Esophagus (tissue), 2 donors: ENCODE data around the gene GPLD1. TPM values are rescaled to one million over a fixed set of nuclear protein-coding genes. Genes with fewer than 3 reads are reported as not detected.

ENCODE experiments used
- H3K27ac ChIP-seq, 2 donors: one replicate each; pipeline ENCODE4 v1.5.1; 2013; ENCODE audit warnings: low read depth in 2 of 2, mild to moderate bottlenecking in 2 of 2, inconsistent platforms in 1 of 2, low read length in 1 of 2, moderate library complexity in 1 of 2
- H3K27me3 ChIP-seq, 2 donors: one replicate each; pipeline ENCODE4 v1.6.1; 2013; ENCODE audit warnings: low read length in 2 of 2, control low read depth in 1 of 2, mild to moderate bottlenecking in 1 of 2; ENCODE audit not compliant: insufficient read depth in 2 of 2, control insufficient read depth in 1 of 2
- H3K36me3 ChIP-seq, 2 donors: one replicate each; pipeline ENCODE4 v1.6.1; 2013; ENCODE audit warnings: low read length in 1 of 2; ENCODE audit not compliant: control insufficient read depth in 2 of 2, insufficient read depth in 2 of 2
- H3K4me1 ChIP-seq, 2 donors: one replicate each; pipeline ENCODE4 v1.6.1; 2013; ENCODE audit warnings: low read length in 1 of 2; ENCODE audit not compliant: control insufficient read depth in 2 of 2, insufficient read depth in 2 of 2
- H3K4me3 ChIP-seq, 2 donors: one replicate each; pipeline ENCODE4 v1.5.1; 2013; ENCODE audit warnings: low read length in 2 of 2, mild to moderate bottlenecking in 2 of 2, low read depth in 1 of 2, moderate library complexity in 1 of 2
- H3K9me3 ChIP-seq, 2 donors: one replicate each; pipeline ENCODE4 v1.6.1; 2013; ENCODE audit warnings: mild to moderate bottlenecking in 2 of 2, low read depth in 1 of 2, low read length in 1 of 2, moderate library complexity in 1 of 2; ENCODE audit not compliant: control insufficient read depth in 2 of 2, insufficient read depth in 1 of 2
- WGBS, 2 donors: extraction: QIAGEN DNeasy Blood & Tissue Kit; methylation state at CpG; one replicate each; pipeline ENCODE4 v1.1.7; 2013; 5-methylcytosine and 5-hydroxymethylcytosine counted together
- polyA plus RNA-seq, 2 donors: library from polyadenylated mRNA; stranded (reverse); fragments of 200-250 nt; gene quantifications; one replicate each; pipeline ENCODE4 v1.2.3, GENCODE V29; 2013
- donor health status: healthy with polysubstance abuse.
- donor health status: Bipolar disorder and iron deficiency.

Gene GPLD1
- polyA plus RNA-seq, 2 donors = 0.16 to 0.29 TPM

GRCh38 chr6:24460966-24461365 lies 28.4 kb downstream of the GPLD1 start:
- no peaks in the 10 kb centered on the region for H3K36me3 ChIP-seq
- H3K9me3 ChIP-seq = no peaks in the 10 kb centered on the region
- WGBS, 2 donors = 56 to 67% methylated on average over 4 of the region's 4 CpGs
- H3K27ac ChIP-seq = no peak overlapping the region
- no peaks in the 10 kb centered on the region for H3K4me1 ChIP-seq
- H3K4me3 ChIP-seq = no peak overlapping the region
- no peaks in the 10 kb centered on the region for H3K27me3 ChIP-seq

- WGBS, 2 donors = 90 to 91% methylated on average over 2 of the region's 2 CpGs
- no peaks in the 10 kb centered on the region for H3K4me1 ChIP-seq
Observed at GRCh38 chr6:24458941-24459340, 30.4 kb downstream of the GPLD1 start.

GRCh38 chr6:24458134-24458533 lies 31.2 kb downstream of the GPLD1 start:
- no peaks in the 10 kb centered on the region for H3K36me3 ChIP-seq
- H3K4me1 ChIP-seq = no peaks in the 10 kb centered on the region
- H3K27me3 ChIP-seq = no peaks in the 10 kb centered on the region
- no peaks in the 10 kb centered on the region for H3K9me3 ChIP-seq
- H3K27ac ChIP-seq = peak overlapping the region in 1 of 2 donors; percentile 48
- WGBS, 2 donors = 33 to 42% methylated on average over 4 of the region's 4 CpGs
- no peak overlapping the region for H3K4me3 ChIP-seq

More at GRCh38 chr6:24458941-24459340, 30.4 kb downstream of the GPLD1 start:
- H3K36me3 ChIP-seq = no peaks in the 10 kb centered on the region
- no peak overlapping the region for H3K4me3 ChIP-seq
- H3K27me3 ChIP-seq = no peaks in the 10 kb centered on the region
- no peaks in the 10 kb centered on the region for H3K9me3 ChIP-seq
- no peak overlapping the region for H3K27ac ChIP-seq

GRCh38 chr6:24455061-24455460 lies 34.3 kb downstream of the GPLD1 start:
- H3K4me3 ChIP-seq = no peak overlapping the region
- no peaks in the 10 kb centered on the region for H3K9me3 ChIP-seq
- WGBS, 2 donors = 90 to 94% methylated on average over 4 of the region's 4 CpGs
- H3K36me3 ChIP-seq = no peaks in the 10 kb centered on the region
- no peak overlapping the region for H3K27ac ChIP-seq
- H3K27me3 ChIP-seq = no peaks in the 10 kb centered on the region
- H3K4me1 ChIP-seq = no peaks in the 10 kb centered on the region

DNA sequence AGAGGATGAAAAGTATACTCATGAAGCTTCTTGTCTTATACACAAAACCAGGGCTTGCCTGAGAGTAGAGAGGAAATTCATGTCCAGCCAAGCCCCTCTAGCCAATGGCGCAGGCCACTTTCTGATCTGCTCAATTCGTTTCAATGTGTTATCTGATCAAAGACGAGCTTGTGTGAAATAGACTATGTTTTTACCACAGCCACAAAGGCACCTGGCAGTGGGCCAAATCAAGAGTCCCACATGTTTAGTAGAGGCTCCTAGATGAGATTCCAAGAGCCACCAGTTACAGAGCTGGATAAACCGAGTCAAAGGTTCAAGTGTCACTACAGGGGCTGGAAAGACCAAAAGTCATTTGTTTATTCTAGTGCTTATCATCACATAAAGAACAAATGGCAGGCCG lies 34.9 kb downstream of the GPLD1 start:
- no peaks in the 10 kb centered on the region for H3K27me3 ChIP-seq
- H3K9me3 ChIP-seq = no peaks in the 10 kb centered on the region
- WGBS, 2 donors = 90 to 91% methylated on average over 5 of the region's 5 CpGs
- H3K4me3 ChIP-seq = no peak overlapping the region
- H3K27ac ChIP-seq = no peak overlapping the region
- H3K36me3 ChIP-seq = no peaks in the 10 kb centered on the region
- peaks cover 0 to 3% of the 10 kb centered on the region in 2 donors for H3K4me1 ChIP-seq

DNA sequence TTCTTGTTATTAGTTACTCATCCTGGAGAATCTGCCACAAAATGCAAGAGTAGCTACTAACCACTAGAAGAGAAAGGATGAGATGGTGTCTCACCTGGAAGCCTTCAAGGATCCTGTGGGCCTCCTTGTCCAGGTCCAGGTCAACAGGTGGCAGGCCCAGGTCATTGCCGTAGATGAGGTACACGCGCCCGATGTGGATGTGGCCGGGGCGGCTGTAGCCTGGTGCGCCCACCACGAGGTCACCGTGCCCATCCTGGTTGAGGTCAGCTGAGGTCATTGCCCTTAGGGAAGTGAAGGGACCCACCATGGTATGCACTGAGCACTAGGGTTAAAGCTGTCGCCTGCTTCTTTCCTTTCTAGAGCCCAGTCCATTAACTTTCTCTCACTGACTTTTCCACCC lies 35.5 kb downstream of the GPLD1 start:
- H3K27me3 ChIP-seq = no peaks in the 10 kb centered on the region
- H3K9me3 ChIP-seq = no peaks in the 10 kb centered on the region
- H3K36me3 ChIP-seq = no peaks in the 10 kb centered on the region
- 96% methylated on average over 10 of the region's 10 CpGs for WGBS, 2 donors
- H3K4me1 ChIP-seq = peaks cover 0 to 8% of the 10 kb centered on the region in 2 donors
- H3K4me3 ChIP-seq = no peak overlapping the region
- no peak overlapping the region for H3K27ac ChIP-seq

DNA sequence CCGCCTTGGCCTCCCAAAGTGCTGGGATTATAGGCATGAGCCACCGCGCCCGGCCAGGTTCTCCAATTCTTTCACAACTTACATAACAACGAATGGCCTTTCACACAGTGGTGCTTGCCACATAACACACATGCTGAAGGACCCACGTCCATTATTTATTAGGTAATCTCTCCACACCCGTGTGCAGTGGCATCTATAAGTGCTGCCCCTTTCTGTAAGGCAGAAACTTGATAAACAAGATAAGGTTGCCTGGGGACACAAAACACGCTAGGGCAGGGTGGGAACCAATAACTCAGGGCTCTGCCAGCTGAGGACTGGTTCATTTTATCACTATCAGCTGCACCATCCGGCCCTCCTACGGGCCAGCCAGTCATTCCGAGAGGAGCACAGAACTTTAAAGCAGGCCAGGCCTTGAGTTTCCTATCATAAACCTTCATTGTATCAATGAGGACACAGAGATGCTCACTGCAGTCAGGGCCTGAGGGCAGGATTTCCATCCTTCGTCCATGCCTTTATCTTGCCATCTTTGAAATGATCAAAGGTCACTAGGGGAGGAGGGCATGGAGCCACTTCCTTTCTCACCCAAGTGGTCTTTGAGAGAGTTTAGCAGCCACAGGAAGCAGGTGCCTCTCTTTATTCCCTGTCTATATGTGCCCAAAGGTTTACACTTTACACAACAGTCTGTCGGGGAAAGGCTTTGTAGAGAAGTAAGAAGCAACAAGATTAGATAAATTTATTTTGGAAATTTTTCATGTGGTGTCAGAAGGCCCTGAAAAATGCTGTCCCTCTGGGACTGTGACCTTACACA lies 37.6 kb downstream of the GPLD1 start:
- Histone ChIP-seq H3K36me3 (no peaks in the 10 kb centered on the region), H3K4me3 (no peak overlapping the region), H3K27ac (no peak overlapping the region), H3K4me1 (peaks cover 0 to 10% of the 10 kb centered on the region in 2 donors), H3K9me3 (no peaks in the 10 kb centered on the region), H3K27me3 (no peaks in the 10 kb centered on the region)
- 71% methylated on average over 13 of the region's 13 CpGs for WGBS, 2 donors

- 60 to 64% methylated on average over 9 of the region's 9 CpGs for WGBS, 2 donors
- no peaks in the 10 kb centered on the region for H3K36me3 ChIP-seq
- peak overlapping the region; percentile 49 to 84 for H3K27ac ChIP-seq
- no peak overlapping the region for H3K4me3 ChIP-seq
- peaks cover 0 to 10% of the 10 kb centered on the region in 2 donors for H3K4me1 ChIP-seq
- no peaks in the 10 kb centered on the region for H3K27me3 ChIP-seq
- no peaks in the 10 kb centered on the region for H3K9me3 ChIP-seq
Observed at GRCh38 chr6:24448828-24449525, 40.4 kb downstream of the GPLD1 start.

DNA sequence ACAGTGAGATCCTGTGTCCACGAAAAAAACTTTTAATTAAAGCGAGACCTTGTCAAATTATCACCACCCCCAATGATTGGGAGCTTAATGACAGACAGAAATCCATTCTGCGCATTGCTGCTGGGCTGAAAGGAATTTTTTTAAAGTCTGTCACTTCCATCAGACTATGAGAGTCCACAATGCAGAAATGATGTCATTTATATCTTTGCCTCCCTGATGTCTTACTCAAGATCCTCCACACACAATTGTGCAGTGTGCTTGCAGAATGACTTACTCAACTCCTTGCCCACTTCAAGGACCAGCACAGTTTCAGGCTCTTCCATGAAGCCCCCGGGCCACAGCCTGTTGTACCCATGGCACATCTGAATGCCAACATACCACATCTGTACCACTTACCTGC lies 41.0 kb downstream of the GPLD1 start:
- no peaks in the 10 kb centered on the region for H3K36me3 ChIP-seq
- H3K27ac ChIP-seq = no peak overlapping the region
- 69 to 72% methylated on average over 4 of the region's 4 CpGs for WGBS, 2 donors
- no peaks in the 10 kb centered on the region for H3K9me3 ChIP-seq
- peaks cover 0 to 10% of the 10 kb centered on the region in 2 donors for H3K4me1 ChIP-seq
- H3K4me3 ChIP-seq = no peak overlapping the region
- no peaks in the 10 kb centered on the region for H3K27me3 ChIP-seq
